Activated CD4-positive, alpha-beta T cell treated with anti-CD3 and anti-CD28 coated beads, Interleukin-2, Interleukin-4, amounts not matched to agents 100 ng/mL and 50 ng/mL, durations not matched to agents 16 hours and 8 hours (primary cell): ENCODE results near the gene ATG10.

Source experiments
- DNase-seq: peaks from one replicate; pipeline ENCODE4 v3.0.0-alpha.2; 2020; ENCODE audit warnings: low spot score

ATG10 gene

GRCh38 chr5:82165740-82166530 lies 194.1 kb downstream of the ATG10 start:
- DNase-seq = peak; percentile 47

GRCh38 chr5:82167372-82167935 lies 195.6 kb downstream of the ATG10 start:
- DNase-seq = no peak

GRCh38 chr5:82168294-82168693 lies 196.5 kb downstream of the ATG10 start:
- no peak for DNase-seq

- DNase-seq = no peak
Observed at GRCh38 chr5:82169892-82170291, 198.1 kb downstream of the ATG10 start.

GRCh38 chr5:82174128-82174918 lies 202.5 kb downstream of the ATG10 start:
- DNase-seq = peak; percentile 62

- DNase-seq = no peak
Observed at GRCh38 chr5:82174919-82175219, 203.0 kb downstream of the ATG10 start.

- no peak for DNase-seq
Observed at GRCh38 chr5:82176115-82176814, 204.4 kb downstream of the ATG10 start.

- DNase-seq = no peak
Observed at GRCh38 chr5:82178378-82178777, 206.6 kb downstream of the ATG10 start.

- no peak for DNase-seq
Observed at GRCh38 chr5:82182662-82183061, 210.8 kb downstream of the ATG10 start.

GRCh38 chr5:82183828-82184227 lies 212.0 kb downstream of the ATG10 start:
- DNase-seq = peak; percentile 50

GRCh38 chr5:82185851-82186250 lies 214.0 kb downstream of the ATG10 start:
- DNase-seq = no peak

- no peak for DNase-seq
Observed at GRCh38 chr5:82197550-82197949, 225.7 kb downstream of the ATG10 start.

GRCh38 chr5:82204567-82204966 lies 232.7 kb downstream of the ATG10 start:
- DNase-seq = no peak

GRCh38 chr5:82205005-82205404 lies 233.2 kb downstream of the ATG10 start:
- DNase-seq = no peak

- DNase-seq = no peak
Observed at GRCh38 chr5:82208371-82208770, 236.5 kb downstream of the ATG10 start.

GRCh38 chr5:82211855-82212572 lies 240.2 kb downstream of the ATG10 start:
- no peak for DNase-seq

- DNase-seq = no peak
Observed at GRCh38 chr5:82217917-82218316, 246.1 kb downstream of the ATG10 start.

GRCh38 chr5:82218374-82219156 lies 246.7 kb downstream of the ATG10 start:
- no peak for DNase-seq

GRCh38 chr5:82221020-82221419 lies 249.2 kb downstream of the ATG10 start:
- no peak for DNase-seq

- DNase-seq = no peak
Observed at GRCh38 chr5:82222597-82223574, 251.1 kb downstream of the ATG10 start.
